ENCODE measurements around the gene TRABD2B.

- TF ChIP-seq EZH2 (IDR thresholded peaks at IDR 0.05; ENCODE audit: insufficient read depth, poor library complexity, severe bottlenecking), result no peak
- TF ChIP-seq EZH2phosphoT487 (IDR thresholded peaks at IDR 0.05; ENCODE audit: insufficient read depth, low read depth), result no peak
Measured at GRCh38 chr1:47855230-47855629, 142.0 kb downstream of the TRABD2B start.

Data from GM23248 (cell line).